HG03103 (cell line): ENCODE data around the gene MECR.

Experiments used
- ATAC-seq: cut with Tn5 transposase; IDR thresholded peaks from one replicate; pipeline ENCODE4 v1.9.1; 2021; ENCODE audit warnings: low read depth; ENCODE audit not compliant: unreplicated experiment

The MECR gene

DNA sequence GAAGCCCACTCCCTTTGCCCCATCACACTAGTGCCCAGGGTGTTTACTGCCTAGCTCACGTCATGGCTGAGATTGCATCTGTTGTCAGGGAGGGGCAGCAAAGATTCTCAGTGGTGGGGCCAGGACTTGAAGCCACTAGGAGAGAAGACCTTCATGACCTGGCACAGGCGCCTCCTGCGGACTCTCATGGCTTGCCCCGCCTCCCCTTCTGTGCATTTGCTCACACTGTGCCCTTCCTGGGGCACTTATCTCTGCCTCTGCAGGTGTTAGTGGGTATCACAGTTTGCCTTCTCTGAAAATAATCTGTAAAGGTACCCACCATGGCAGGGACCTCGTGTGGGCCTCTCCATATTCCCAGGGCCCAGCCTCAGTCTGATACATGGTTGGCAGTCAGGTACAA, 25.7 kb upstream of the MECR start:
- no peak for ATAC-seq

DNA sequence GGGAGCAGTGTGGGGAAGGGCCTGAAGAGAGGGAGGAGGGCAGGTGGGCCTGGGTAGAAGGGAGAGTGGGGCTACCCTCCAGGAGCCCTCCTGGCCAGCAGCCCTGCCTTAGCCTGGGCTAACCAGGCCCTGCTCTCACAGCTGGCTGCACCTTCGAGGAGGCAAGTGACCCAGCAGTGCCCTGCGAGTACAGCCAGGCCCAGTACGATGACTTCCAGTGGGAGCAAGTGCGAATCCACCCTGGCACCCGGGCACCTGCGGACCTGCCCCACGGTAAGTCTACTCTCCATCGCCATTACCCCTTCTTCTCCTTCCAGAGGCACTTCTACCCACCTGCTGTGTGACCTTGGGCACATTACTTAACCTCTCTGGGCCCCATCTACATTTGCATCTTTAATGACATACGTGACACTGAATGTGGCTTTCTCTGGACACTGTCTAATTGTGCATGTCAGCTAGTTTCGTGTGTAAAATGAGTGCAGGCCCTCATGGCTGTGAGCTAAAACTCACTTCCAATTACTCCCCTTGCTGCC, 24.5 kb upstream of the MECR start:
- ATAC-seq, result no peak

DNA sequence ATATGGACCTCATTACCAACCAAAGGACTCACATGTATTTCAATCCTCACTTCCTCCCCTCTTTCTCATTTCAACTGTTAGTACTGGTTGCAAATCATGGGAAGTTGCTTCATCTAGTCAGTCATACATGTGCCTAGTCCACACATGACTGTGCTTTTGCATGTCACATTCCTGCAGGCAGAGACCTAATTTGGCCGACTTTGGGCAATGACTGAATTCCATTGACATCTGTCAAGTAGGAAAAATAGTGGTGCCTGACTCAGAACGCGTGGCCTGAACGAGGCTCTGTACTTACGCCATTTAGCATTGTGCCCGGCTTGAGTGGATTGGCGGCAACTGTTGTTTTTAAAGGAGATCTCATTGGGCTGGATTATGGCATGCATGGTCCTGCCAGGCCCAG, 23.6 kb upstream of the MECR start:
- no peak for ATAC-seq

DNA sequence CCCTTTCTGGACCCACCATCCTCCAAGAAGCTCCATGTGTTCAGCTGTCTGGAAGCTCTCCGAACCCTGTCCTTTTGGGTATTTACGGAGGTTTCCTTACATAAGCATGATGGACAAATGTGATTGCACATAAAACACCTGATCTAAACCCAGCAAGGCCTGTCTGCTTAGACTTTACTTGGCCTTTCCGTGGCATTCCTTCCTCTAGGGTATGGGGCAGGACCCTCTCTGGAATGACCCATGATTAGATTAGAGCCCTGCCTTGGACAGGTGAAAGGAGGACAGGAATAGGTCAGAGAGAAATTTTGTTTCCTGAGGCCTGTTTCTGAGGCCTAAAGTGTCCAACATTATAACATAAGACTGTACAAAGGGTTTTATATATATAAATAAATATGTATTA, 22.4 kb upstream of the MECR start:
- ATAC-seq, result no peak

DNA sequence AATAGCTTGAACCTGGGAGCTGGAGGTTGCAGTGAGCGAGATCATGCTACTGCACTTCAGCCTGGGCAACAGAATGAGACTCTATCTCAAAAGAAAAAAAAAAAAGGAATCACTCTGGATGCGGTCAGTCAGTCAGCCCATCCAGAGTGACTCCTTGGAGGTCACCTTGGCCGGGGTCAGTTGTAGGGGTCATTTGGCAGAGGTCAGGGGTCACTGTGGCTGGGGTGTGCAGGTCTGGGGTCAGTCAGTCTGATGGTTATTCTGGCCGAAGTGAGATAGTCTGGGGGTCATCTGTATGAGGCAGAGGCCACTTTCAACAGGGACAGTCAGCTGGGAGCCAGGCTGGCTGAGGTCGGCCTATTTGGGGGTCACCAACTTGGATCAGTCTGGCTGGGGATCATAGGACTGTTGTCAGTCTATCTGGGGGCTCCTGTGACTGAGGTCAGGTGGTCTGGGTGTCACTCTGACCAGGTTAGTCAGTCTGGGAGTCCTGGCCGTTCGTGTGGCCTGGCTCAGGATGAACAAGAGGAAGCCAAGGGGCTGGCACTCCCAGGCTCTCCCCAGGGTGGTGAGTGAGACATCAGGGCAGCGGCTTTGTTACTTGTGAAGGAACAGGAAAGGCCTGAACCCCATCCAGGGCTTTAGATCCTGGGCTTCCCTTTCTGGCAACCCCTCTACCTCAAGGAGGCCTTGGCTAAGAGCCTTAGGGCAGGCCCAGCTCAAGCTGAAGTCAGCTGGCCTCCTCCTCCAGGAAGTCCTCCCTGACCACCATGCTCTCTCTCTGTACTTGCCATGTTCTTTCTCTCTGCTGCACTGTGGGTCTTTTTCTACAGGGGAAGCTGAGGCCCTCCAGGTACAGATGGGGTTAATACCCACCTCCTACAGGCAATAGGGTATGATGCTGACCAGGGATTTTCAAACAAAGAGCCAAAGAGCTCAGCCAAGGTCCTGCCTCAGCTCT, 20.7 kb upstream of the MECR start:
- no peak for ATAC-seq

DNA sequence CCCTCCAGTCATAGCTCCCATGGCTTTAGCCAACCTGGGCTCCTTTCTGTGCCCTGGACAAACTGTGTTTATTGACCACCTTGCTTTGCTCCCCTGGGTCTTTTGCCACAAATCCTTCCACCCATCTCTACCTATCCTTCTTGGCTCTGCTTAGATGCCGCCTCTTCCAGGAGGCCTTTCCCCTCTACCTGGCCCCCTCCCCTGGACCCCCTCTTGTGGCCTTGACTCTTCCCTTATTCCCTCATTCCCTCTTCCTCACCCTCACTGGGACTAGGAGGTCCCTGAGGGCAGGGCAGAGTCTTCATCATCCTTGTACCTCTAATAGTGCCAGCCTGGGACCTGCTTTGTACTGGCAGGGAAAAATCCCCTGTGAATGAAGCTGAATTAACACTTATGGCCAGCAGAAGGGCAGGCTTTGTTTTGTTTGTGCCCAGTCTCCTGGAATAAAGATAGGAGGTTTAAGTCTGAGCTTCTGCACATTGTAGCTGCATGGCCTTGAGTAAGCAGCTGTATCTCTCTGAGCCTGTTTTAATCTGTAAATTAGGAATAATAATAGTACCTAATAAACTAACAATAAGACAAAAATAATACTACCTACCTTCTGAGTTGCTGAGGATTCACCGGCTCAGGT, 19.3 kb upstream of the MECR start:
- no peak for ATAC-seq

DNA sequence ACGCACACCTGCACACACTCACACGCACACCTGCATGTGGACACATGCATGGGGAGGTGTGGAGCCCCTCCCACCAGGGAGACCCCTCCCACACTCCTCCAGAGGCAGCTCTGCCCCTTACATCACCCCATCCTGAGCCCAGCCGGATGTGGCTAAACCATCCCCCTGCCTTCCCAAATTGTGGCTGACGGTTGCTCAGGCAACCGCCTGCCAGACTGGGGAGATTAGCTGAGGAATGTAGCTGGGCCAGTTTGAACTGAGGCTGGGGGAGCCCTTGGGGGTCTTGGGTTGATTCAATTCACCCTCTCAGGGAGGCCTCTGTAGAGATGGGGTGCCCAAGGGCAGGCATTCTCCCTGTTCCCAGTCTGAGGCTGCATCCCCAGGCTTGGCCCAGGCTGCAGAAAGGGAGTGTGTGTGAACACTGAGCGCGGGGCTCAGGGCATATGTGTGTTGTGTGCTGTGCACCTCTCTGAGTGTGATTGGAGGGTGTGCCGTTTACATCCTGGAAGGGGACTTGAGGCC, 18.5 kb upstream of the MECR start:
- no peak for ATAC-seq

DNA sequence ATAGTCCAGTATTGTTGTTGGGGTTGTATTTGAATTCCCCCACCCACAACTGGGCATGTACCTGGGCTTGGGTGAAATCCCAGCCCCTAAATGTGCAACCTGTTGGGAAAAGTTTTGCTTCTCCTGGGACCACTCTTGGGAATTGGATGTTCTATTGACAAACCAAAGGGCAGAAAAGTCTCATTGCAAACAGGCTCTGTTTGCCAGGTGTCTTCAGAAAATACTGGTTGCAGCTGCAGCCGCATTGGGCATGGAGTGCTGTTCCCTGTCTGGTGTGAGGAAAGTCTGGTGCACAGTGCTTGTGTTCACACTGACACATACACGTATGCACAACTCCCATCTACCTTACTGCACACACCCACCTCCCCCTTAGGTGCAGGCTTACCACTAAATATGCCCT, 17.7 kb upstream of the MECR start:
- no peak for ATAC-seq

DNA sequence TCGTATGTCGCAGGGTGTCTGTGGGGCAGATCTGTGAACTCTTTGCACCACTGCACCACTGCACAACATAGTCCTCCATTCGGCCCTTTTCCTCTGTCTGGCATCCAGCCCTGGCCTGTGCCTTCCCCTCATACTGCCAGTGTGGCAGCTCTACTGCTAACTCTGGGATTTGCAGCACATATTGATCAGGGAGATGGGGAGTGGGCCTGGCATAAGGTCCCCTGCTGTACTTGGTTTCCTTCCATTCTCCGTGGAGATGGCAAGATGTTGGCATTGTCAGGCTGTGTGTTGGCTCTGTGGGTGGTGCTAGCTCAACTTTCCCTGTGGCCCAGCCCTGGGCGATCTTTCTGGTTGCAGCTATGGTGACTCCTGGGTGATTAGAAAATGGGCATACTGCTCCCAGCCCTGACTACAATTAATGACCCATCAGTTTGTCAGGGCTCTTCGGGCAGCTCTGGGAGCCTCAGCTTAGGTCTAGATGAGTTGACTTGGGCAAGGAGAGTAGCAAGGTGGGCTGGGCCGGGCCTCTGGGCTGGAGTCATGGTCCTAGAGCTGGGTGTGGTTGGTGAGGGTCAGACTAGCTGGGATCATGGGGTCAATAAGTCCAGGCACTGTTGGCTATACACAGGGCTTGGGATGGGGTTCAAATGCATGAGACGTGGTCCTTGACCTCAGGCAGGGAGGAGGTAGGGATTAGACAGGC, 17.0 kb upstream of the MECR start:
- no peak for ATAC-seq

DNA sequence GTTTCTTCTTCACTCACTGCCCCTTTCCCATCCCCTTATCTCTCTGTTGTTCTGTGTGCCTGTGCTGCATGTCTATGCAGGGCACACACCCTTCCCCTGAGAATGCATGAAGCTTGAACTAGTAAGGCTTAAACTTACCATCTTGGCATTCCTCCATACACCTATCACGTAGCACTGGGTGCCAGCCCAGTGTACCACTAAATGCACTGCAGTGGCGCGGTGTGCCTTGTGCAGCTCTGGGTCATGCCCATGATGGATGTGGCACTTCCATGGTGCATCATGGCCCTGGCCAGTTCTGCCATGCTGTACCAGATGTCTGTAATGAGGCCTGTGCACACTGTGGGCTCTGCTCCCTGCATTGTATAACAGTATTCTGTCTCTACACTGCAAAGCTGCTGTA, 16.3 kb upstream of the MECR start:
- ATAC-seq, result no peak

DNA sequence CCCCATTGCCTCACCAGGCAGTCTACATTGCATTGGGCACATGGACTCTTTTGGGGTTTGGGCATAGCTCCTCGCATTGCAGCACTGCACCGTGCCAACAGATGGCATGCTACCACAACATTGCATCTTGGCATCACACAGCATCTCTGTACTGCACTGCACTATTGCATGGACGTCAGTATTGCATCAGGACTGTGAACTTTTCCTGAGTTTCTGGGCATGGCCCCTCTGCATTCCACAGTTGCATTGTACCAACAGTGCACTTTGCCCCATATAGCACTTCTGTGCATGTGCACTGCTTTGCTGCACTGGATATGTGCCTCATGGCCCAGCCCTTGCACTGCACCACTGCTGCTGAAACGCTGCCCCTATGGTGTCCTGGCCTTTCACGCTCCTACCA, 15.1 kb upstream of the MECR start:
- no peak for ATAC-seq

DNA sequence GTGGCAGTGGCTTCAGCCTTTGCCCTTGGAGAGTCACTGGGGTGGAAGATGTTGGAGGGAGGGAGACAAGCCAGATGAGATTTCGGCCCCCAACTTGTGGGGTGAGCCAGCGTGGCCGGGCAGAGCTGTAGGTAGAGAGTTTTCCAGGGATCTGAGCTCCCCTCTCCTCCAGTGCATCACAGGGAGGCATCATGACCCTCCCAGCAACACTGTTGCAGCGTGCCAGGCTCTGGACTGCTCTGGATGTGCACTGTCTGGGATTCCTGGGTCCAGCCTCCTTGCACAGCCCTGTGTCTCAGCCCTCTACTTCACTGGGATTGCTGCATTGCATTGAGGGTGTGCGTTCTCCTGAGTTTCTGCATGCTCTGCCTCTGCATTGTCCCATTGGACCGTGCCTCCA, 14.5 kb upstream of the MECR start:
- ATAC-seq, result no peak

DNA sequence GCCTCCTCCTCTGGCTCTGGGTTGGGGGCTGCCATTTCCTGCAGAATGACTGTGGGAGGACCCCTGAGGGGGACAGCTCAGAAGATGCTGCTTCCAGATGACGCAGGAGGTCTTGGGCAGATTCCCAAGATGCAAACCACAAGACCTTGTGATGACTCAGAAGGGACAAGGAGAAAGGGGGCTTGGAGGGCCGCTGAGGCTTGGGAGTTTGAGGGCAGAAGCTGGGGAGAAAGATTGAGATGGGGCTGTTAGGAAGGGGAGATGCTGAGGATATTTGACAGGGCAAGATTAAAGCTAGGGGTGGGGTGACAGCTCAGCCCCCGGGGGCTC, 13.1 kb upstream of the MECR start:
- no peak for ATAC-seq

DNA sequence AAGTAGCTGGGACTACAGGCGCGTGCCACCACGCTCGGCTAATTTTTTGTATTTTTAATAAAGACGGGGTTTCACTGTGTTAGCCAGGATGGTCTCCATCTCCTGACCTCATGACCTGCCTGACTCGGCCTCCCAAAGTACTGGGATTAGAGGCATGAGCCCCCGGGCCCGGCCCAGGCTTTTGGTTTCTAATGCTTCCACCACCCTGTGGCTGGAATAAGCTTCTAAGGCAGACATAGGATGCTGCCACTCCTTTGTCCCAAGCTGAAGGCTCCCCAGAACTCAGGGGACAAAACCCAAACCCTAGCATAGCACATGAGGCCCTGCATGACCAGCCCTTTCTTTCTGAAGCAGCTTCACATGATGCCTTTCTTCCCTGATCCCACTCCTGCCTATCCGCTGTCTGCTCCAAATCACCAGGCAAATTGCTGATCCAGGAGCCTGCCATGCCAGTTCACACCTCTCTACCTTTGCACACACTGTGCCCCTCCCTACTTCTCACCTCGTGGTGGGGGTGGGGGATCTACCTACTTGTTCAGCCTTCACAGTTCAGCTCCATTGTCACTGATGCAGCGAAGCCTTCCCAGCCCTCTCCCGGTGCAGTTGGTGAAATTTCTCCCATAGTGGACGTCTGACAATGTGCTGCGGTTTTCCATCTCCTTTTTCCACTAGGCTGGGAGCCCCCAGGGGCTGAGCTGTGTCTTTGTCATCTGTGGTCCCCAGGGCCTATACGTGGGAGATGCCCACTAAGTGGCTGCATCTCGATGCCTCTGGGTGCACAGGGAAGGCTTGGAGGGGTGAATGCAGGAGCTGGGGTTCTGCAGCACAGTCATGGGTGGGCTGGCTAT, 12.5 kb upstream of the MECR start:
- no peak for ATAC-seq

DNA sequence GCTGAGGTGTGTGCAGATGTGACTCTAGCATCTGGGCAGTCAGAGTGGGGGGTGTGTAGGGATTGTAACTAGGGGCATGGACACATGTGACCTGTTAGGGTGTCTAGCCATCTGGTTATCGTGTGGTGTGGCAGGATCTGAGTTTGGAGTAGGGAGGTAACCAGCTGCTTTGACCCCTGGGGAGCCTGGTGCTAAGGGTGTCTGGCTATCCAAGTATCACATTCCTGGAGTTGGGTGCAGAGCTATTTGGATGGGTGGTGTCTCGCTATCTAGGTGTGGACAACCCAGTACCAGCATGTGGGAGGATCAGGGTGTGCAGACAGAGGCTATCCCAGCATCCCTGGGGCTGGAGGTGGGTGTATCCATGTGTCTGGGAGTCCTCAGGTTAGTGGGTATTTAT, 10.3 kb upstream of the MECR start:
- no peak for ATAC-seq

DNA sequence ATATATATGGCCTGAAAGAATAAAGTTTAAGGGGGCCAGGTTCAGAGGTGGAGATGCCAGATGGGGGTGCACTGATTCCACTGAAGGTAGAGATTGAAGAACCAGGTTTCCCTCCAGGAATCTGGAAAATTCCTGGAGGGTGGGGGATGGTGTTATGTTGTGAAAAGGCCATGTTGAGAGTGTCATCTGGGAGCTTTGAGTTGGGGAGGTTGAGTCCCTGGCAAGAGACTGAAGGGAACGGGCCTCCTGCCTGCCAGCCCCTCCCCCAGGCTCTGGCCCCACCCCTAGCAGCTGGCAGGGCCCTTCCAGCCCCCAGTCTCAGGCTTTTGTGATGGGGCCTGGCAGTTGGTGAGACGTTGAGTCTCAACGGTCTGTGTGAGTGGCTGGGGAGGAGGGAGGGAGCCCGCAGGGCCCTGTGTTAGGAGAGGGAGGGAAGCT, 9.7 kb upstream of the MECR start:
- no peak for ATAC-seq

DNA sequence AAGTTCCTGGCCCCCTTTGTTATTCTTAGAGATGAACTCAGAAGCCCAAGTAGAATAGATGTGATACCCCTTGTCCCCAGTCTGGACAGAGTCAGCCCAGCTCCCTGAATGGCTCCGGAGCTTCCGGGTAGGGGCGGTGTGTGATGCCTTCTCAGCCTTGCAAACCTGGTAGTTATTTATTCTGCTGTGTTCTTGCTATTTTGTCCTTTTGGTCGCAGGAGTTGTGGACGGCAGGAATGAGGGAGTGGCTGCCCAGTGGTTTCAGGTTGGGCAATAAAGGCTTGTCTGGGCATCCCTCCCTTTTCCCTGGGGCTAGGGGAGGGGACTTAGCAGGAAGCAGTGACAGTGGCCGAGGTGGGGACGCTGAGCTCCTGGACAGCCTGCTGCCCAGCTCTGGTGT, 8.4 kb upstream of the MECR start:
- ATAC-seq, result no peak

DNA sequence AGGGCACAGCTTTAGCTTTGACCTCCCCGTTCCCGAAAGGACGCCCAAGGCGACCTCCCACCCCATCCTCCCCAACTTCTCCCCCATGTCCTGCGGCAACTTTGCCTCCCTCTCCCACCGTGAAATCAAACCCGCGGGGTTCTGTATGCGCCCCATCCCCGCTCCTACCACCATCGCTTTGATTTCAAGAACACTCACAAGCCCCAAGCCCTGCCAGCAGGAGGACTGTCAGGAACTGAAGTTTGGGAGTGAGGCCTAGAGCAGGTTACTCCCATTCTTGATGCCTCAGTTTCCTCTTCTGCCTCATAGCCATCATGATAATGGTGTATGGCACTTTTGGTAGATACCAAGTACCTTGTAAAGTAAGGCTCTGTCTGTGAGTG, 7.9 kb upstream of the MECR start:
- no peak for ATAC-seq

DNA sequence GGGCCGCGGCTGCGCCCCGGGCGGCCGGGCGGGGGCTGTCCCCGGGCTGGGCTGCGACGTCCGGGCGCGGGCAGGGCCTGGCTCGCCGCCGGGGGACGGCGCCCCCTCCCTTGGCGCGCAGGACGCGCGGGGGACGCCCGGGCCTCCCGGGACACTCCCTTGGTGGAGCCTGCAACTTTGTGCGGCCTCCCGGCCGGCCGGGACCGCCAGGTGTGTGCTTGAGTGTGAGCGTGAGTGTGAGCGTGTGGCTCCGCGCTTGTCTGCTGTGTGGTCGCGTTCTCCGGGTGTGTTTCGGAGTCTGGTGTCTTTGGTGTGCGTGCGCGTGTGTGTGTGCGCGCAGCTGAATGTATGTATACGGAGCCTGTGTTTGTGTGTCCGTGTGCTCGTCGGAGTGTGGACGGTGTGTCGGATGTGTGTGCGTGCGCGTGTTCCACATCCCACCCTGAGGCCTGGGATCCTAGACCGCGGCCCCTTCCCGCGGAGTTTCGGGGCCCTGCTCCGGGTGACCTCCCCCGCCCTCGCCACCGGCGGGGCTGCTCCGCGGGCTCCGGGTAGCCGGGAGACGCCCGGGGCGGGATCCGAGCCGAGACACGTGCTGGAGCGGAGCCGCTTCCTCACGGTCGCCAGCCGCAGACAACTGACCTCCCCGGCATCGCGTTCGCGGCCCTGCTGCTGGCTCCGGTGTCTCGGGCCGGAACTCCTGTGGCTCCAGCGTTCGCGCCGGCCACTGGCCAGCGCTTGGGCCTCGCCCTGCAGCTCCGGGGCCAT, 7.3 kb upstream of the MECR start:
- ATAC-seq, result no peak
